ENCODE measurements around the gene CSH1.

- TF ChIP-seq GATA2 (IDR thresholded peaks at IDR 0.05; ENCODE audit: low read depth, low read length) (no peak), GATA3 (IDR thresholded peaks at IDR 0.05; ENCODE audit: low read depth, low read length) (no peak)
Measured at GRCh38 chr17:63930951-63931575, 34.7 kb upstream of the CSH1 start.
